Heart left ventricle (tissue), 16 donors: Measurements from ENCODE around the gene OAS1. TPM values are rescaled to one million over a fixed set of nuclear protein-coding genes. Genes with fewer than 3 reads are reported as not detected.

Experiments
- ATAC-seq, 4 donors: fragments of 200-7000 bp; cut with Tn5 transposase; one replicate each; pipeline ENCODE4 v1.9.1; 2020 to 2022; ENCODE audit warnings: moderate library complexity in 4 of 4, mild to moderate bottlenecking in 3 of 4, moderate number of reproducible peaks in 1 of 4
- DNase-seq, 5 donors: peaks; one replicate each; pipeline ENCODE4 v3.0.0-alpha.2; 2020
- H3K27ac ChIP-seq, 12 donors: fragments of 200-600 bp; sonication (generic) in 4 of 12; one replicate each; pipeline versions ENCODE4 v1.5.0 to v1.8.0; 2016 to 2022; ENCODE audit warnings: mild to moderate bottlenecking in 2 of 12
- H3K27me3 ChIP-seq, 9 donors: fragments of 200-600 bp; sonication (generic) in 2 of 9; one replicate each; pipeline versions ENCODE4 v1.5.1 to v1.8.0; 2016 to 2022; ENCODE audit warnings: mild to moderate bottlenecking in 3 of 9
- H3K36me3 ChIP-seq, 9 donors: fragments of 200-600 bp; sonication (generic) in 2 of 9; one replicate each; pipeline versions ENCODE4 v1.5.0 to v1.8.0; 2018 to 2022; ENCODE audit warnings: mild to moderate bottlenecking in 2 of 9
- H3K4me1 ChIP-seq, 12 donors: fragments of 200-600 bp; sonication (generic) in 4 of 12; one replicate each; pipeline versions ENCODE4 v1.5.0 to v1.8.0; 2016 to 2022; ENCODE audit warnings: mild to moderate bottlenecking in 3 of 12
- H3K4me3 ChIP-seq, 12 donors: fragments of 200-600 bp; sonication (generic) in 4 of 12; one replicate each; pipeline versions ENCODE4 v1.5.0 to v1.8.0; 2017 to 2022; ENCODE audit warnings: mild to moderate bottlenecking in 9 of 12, moderate library complexity in 4 of 12
- H3K9me3 ChIP-seq, 12 donors: fragments of 200-600 bp; sonication (generic) in 4 of 12; one replicate each; pipeline versions ENCODE4 v1.5.0 to v1.8.0; 2016 to 2022; ENCODE audit warnings: mild to moderate bottlenecking in 1 of 12
- CTCF ChIP-seq, 12 donors: fragments of 200-600 bp; sonication (generic) in 4 of 12; IDR thresholded peaks; one replicate each; pipeline versions ENCODE4 v1.5.0 to v1.8.0; 2018 to 2022; ENCODE audit warnings: antibody characterized with exemption in 12 of 12, mild to moderate bottlenecking in 5 of 12
- POLR2A ChIP-seq, 2 donors: fragments of 450-650 bp; IDR thresholded peaks; one replicate each; pipeline ENCODE4 v1.6.1; 2017; ENCODE audit warnings: antibody characterized with exemption in 2 of 2, mild to moderate bottlenecking in 2 of 2, moderate library complexity in 2 of 2
- WGBS, 4 donors: extraction: QIAGEN DNeasy Blood & Tissue Kit in 2 of 4; methylation state at CpG; one replicate each; pipeline versions ENCODE4 v1.1.5 to v1.1.7; 2013 to 2018; 5-methylcytosine and 5-hydroxymethylcytosine counted together
- intact Hi-C, 10 donors: fragments of 100-400 bp; cut with DNase I; formaldehyde crosslinking; loops; one replicate each; pipeline versions ENCODE4 v1.11.1 to v1.14.2; 2022
- polyA plus RNA-seq, 2 donors: library from polyadenylated mRNA; stranded (reverse); fragments of 200-250 nt; gene quantifications; one replicate each; pipeline ENCODE4 v1.2.3, GENCODE V29; 2013
- total RNA-seq, 9 donors: library from RNA; depleted of rRNA in 2 of 9; stranded (reverse); fragments of >200 nt in 2 of 9; fragmentation: NEBNext Ultra II Directional in 3 of 9; extraction: Animal tissue kit (Norgen Biotek cat#: 25700) in 3 of 9; gene quantifications; one replicate each; pipeline versions ENCODE4 v1.1.0 to v1.2.4, GENCODE V29; 2016 to 2023
- donor health status: ischemic (EF 13 %, LVEDD 7.1; RV severe dilation, severe dysfunction).
- donor health status: healthy with polysubstance abuse.
- donor health status: DM: no; HTN: yes; CAD: no.
- donor health status: DM: no; HTN: no; CAD: no.
- donor health status: ischemic (EF 25% LVEDD 6.9; RV normal size, moderate dysfunction).
- donor health status: ischemic (EF 25% LVEDD 5.7; RV mildly dilated, moderate dysfunction).
- donor health status: healthy.
- donor health status: DM: yes; HTN: yes; CAD: no.
- donor health status: ischemic (EF 35%, LVEDD 5.7; RV mildly dilated, moderate dysfunction).
- donor health status: nonischemic (EF 11% LVEDD 7.7; RV severe dilation, severe dysfunction).
- donor health status: DM: yes; HTN: yes; CAD: no.
- donor health status: PGD.
- donor health status: ischemic (EF 29% LVEDD 5.4; RV normal size, mild dysfunction).
- donor health status: nonischemic (EF 23%, LVEDD 6.1; RV moderate dilation, normal function).

OAS1 gene
- total and polyA plus RNA-seq, 11 donors = 4.1 to 34.8 (median 5.8) TPM

GRCh38 chr12:112870267-112870980 lies 36.3 kb upstream of the OAS1 start:
- TF ChIP-seq POLR2A (IDR thresholded peaks at IDR 0.05) (no peak), CTCF (IDR thresholded peaks at IDR 0.05) (no peak)
- no peak overlapping the region for H3K4me3 ChIP-seq
- H3K9me3 ChIP-seq = no peaks in the 10 kb centered on the region
- 61 to 66% (median 64%) methylated on average over 8 of the region's 8 CpGs for WGBS, 4 donors
- no peak overlapping the region for H3K27ac ChIP-seq
- intact Hi-C loops = no loop called here
- H3K27me3 ChIP-seq = peaks cover 0 to 30% (median 19%) of the 10 kb centered on the region in 9 donors
- ATAC-seq = no peak
- H3K4me1 ChIP-seq = no peaks in the 10 kb centered on the region
- no peaks in the 10 kb centered on the region for H3K36me3 ChIP-seq
- no peak for DNase-seq

GRCh38 chr12:112875608-112876007 lies 31.2 kb upstream of the OAS1 start:
- H3K4me1 ChIP-seq = no peaks in the 10 kb centered on the region
- ATAC-seq (no peak), DNase-seq (no peak)
- H3K36me3 ChIP-seq = no peaks in the 10 kb centered on the region
- no peak overlapping the region for H3K27ac ChIP-seq
- intact Hi-C loops = no loop called here
- no peaks in the 10 kb centered on the region for H3K9me3 ChIP-seq
- H3K27me3 ChIP-seq = peaks cover 11 to 73% (median 43%) of the 10 kb centered on the region in 9 donors
- WGBS, 4 donors = 23 to 40% (median 24%) methylated on average over 4 to 5 of the region's 5 CpGs
- H3K4me3 ChIP-seq = no peak overlapping the region
- no peak for TF ChIP-seq POLR2A (IDR thresholded peaks at IDR 0.05)
- TF ChIP-seq CTCF (IDR thresholded peaks at IDR 0.05) = no peak

GRCh38 chr12:112876506-112876905 lies 30.3 kb upstream of the OAS1 start:
- ATAC-seq = no peak
- DNase-seq = no peak
- Histone ChIP-seq H3K27ac (no peak overlapping the region), H3K9me3 (no peaks in the 10 kb centered on the region), H3K27me3 (peaks cover 11 to 76% (median 43%) of the 10 kb centered on the region in 9 donors), H3K4me1 (no peaks in the 10 kb centered on the region), H3K36me3 (no peaks in the 10 kb centered on the region), H3K4me3 (no peak overlapping the region)
- TF ChIP-seq CTCF (IDR thresholded peaks at IDR 0.05) (no peak), POLR2A (IDR thresholded peaks at IDR 0.05) (no peak)
- intact Hi-C loops = no loop called here
- WGBS, 4 donors = 19 to 28% (median 24%) methylated on average over 4 to 11 of the region's 11 CpGs

- DNase-seq = no peak
- no peaks in the 10 kb centered on the region for H3K36me3 ChIP-seq
- H3K4me1 ChIP-seq = no peaks in the 10 kb centered on the region
- no peaks in the 10 kb centered on the region for H3K9me3 ChIP-seq
- TF ChIP-seq CTCF (IDR thresholded peaks at IDR 0.05) (no peak), POLR2A (IDR thresholded peaks at IDR 0.05) (no peak)
- H3K27ac ChIP-seq = no peak overlapping the region
- WGBS, 4 donors = 73 to 80% (median 75%) methylated on average over 4 of the region's 4 CpGs
- H3K27me3 ChIP-seq = peaks cover 11 to 81% (median 43%) of the 10 kb centered on the region in 9 donors
- intact Hi-C loops = no loop called here
- no peak for ATAC-seq
- H3K4me3 ChIP-seq = no peak overlapping the region
These were observed 29.8 kb upstream of the OAS1 start for GRCh38 chr12:112877006-112877405.
